GM18502 (cell line): ENCODE measurements around the gene ANTXR2.

Experiments
- ATAC-seq: cut with Tn5 transposase; IDR thresholded peaks from one replicate; pipeline ENCODE4 v1.9.1; 2021; ENCODE audit warnings: mild to moderate bottlenecking; ENCODE audit not compliant: unreplicated experiment, poor library complexity

Gene ANTXR2

DNA sequence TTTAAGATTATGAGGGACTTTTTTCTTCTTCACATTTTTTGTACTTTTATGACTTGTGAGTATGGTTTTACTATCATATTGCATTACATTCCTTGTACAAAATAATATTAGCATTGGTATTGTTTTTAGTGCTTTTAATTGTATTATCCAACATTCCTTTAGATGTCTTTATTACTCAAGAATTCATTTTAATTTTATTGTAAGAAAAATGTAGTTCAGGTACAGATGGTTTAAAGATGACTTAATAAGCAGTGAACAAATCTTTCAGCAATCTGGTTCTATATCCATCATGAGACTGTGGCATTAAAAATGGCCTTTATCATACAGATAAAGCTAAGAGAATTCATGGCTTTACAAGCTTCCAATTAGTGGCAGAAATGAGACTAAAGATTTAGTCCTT is 191.6 kb downstream of the ANTXR2 start:
- ATAC-seq = no peak

DNA sequence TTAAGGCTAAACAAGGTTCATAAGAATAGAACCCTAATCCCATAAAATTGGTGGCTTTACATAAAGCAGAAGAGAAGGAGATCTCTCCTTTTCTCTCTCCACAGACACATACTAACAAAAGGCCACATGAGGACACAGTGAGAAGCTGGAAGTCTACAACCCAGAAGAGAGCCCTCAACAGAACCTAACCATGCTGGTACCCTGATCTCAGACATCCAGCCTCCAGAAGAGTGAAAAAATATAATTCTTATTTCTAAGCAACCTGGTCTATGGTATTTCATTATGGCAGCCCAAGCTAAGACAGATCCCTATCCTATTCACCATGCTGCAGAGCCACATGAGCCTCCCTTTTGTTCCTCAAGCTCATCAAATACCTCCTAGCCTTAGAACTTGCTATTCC is 195.5 kb downstream of the ANTXR2 start:
- ATAC-seq = no peak

DNA sequence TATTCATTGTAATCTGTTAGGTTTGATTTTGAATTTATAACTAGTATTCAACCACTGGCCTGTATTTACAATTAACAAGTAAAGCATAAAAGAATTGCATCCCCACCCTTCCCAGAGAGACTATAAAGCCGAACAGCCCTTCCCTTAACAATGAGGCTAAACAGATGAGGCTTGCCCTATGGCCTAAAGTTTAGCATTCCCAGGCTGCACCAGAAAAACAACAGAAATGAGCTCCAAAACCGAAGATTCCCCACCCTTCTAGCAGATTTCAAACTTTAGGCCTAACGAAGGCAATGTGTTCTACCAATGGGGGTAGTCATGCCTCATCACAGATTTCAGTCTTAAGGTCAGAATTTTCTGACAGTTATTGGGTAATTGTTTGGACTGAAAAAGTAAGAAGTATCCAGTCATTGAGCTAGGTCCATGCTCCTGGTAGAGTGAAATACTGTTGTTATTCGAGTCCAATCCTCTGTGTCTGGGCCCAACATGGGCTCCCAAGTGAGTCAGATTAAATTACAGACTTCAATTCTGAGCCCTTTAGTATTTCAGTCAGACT is 197.6 kb downstream of the ANTXR2 start:
- ATAC-seq = no peak

DNA sequence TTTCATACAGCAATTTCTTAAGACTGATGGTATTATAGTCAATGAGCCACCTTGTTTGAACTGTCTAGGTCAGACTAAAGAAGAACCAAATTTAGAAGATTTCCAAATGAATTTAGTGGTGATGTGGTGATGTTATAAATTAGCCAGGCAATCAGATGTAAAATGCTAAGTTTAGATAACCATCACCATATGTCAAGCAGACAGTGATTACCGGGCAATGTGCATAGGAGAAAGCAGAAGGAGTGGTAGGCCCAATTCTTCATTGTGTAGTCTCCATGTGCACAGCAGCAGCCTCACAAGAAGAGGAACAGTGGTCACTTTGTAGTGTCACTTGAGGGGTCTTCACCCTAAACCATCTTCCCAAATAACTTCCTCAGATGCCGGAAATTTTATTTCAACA is 198.8 kb downstream of the ANTXR2 start:
- no peak for ATAC-seq

DNA sequence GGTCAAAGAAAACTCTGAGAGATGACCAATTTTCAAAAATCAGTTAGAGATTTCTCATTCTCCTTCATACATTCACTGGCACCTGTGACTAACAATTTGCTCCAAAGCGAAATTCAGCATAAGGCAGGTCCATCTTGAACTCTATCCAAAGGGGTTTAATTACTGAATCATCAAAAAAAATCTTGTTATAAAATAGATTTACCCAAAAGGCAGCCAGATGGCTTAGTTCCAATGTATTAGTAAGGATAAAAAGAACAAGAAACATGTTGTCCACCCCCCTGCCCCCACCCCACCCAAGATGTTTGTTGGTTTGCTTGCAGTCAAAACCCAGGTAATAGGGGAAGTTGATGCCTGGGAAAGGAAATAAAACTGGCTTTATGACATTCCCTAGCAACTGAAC is 200.3 kb downstream of the ANTXR2 start:
- ATAC-seq = no peak

DNA sequence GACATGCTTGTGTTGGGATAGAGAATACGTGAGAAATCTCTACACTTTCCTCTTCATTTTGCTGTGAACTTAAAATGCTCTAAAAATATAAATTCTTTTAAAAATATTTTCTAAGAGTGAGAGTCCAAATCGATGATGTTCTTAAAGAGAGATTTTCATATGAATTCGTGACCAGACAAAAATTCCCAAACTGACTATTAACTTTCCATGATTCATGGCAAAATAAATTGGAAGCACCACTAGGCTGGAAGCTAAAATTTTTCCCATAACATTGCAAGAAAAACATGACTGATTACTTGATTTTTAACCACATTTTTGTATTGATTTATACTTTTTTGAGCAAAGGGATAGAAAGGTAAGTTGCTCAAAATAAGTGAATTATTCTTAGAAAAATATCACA is 201.1 kb downstream of the ANTXR2 start:
- ATAC-seq = no peak

DNA sequence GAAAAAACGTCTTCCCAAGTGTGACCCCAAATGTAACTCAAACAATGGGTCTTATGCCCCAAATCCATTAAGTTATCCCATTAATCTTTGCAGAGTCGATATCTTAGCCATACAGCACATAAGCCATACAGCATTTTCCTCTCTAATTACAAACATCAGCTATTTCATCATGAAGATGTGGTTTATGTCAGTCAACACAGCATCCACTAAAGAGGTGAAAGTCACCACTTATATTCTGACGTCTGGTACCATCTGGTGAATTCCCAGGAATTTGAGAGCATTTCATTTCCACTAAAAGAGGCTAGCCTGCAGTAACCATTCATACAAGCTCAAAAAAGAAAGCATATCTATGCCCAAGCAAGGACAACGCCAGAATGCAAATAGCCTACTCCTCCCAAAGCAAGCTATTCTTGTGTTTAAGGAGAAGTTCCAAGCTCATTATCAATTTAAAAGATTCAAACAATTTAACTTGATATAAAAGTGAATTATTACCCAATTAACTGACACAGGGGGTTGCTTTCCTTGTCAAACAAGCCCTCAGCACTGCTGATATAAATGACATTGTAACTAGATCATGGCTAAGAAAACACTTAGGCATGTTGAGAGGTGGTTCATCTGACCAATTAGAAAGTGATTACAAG is 203.3 kb downstream of the ANTXR2 start:
- no peak for ATAC-seq

DNA sequence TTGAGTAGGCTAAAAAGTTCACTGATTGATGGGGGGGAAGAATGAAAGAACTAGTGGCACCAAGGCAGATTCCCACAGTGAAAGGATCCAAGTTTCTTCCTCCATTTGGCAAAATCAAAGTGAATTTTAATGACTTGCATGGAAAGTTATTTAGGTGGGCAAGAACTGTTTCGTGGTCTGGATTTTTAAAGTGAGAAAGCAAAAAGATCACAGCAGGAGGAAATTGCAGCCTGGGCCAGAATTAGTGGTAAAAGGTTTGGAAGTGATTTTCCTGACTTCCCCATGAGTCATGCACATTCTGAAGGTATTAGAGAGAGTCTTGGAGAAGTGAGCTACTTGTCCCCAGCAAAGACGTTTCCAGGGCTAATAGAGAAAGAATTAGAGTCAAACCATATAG is 207.8 kb downstream of the ANTXR2 start:
- ATAC-seq = no peak

DNA sequence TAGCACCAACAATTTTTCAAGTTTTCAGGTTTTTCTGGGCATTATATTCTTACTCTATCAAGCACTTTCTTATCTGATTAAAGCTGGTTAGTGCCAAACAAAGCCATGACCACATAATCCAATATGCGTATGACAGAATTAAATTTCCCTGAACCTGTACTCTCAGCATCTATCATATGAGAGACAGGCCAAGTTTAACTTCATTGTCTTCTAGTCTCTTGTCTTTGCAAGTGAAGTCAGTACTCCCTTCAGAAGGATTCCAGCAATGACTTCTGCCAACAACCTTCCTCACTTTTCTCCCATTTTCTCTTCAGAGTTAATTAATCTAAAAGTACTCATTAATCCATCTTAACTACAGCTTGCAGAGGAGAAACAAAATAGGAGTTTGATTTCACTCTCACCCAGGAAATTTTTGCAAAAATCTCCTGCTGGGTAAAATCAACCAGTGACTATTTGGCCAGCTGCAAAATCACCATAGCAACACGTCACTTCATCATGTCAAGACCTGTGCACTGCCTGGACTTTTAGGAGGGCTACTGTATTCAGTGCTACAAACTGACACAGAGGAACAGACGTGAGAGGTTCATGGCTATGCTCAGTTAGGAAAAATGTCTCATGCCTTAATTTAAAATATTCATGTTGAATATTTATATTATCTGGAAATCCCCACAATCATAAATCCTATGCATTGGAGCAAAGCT is 208.4 kb downstream of the ANTXR2 start:
- no peak for ATAC-seq

DNA sequence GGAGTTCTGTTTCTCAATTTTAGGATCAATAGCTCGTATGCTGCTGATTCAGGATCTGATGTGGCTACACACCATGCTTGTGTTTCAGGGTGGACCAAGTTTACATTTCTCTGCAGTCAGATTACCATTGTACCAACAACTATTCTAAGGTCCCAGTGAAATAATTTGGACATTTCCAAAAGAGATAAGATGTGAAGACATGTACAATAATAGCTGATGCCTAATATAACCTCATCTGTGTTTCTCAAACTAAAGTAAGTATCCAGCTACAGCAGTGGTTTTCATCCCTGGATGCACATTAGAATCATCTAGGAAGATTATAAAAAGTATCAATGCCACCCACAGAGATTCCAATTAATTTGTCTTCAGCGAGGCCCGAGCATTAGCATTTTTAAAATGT is 209.7 kb downstream of the ANTXR2 start:
- ATAC-seq = no peak

DNA sequence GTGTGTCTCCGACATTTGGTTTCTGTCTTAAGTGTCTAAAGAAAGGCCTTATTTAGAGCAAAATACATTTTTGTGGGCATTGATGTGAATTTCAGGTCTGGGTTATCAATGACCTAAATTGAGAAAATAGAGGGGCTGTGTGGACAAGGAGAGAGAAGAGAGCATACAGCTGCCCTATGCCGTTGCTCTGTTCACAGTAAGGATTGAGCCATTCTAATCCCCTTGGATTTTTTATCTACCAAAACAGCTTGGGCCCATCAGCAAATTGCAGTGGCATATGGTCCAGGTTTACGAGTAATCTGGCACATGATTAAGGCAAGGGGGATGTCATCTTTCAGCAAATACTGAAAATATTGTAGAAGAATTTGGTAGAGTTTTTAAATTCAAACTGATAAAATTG is 210.2 kb downstream of the ANTXR2 start:
- ATAC-seq = no peak

DNA sequence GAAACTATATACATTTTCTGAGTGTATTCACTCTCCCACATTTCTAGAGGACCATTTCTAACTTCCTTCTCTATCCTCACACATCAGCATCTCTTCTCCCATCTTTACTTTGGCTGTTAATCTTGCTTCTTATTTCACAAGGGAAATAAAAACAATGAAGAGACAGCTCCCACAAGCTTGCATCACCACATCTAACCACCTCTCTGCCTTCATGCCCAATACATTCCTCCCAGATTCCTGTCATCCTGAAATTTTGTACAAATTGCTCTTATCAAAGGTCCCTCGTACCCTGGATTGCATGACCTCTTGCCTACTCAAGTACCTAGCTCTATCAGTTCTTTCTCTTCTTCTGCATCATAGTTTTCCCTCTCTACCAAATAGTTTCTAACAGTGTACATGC is 215.2 kb downstream of the ANTXR2 start:
- ATAC-seq = no peak

DNA sequence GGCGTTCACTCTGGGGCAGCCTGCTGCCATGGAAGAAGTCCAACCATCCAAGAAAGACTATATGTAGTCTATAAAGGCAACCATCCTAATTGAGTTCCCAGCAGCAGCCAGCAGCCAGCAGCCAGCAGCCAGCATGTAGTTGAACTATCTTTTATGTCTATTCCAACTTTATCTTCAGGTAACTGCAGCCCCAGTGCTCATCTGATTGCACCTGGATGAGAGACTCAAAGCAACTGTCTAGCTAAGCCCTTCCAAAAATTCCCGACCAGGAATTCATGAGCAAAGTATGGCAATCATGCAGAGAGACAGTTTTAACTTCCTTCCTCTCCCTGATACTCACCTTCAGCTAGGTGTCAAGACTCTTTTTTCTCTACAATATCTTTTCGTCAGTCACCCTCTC is 216.8 kb downstream of the ANTXR2 start:
- no peak for ATAC-seq

DNA sequence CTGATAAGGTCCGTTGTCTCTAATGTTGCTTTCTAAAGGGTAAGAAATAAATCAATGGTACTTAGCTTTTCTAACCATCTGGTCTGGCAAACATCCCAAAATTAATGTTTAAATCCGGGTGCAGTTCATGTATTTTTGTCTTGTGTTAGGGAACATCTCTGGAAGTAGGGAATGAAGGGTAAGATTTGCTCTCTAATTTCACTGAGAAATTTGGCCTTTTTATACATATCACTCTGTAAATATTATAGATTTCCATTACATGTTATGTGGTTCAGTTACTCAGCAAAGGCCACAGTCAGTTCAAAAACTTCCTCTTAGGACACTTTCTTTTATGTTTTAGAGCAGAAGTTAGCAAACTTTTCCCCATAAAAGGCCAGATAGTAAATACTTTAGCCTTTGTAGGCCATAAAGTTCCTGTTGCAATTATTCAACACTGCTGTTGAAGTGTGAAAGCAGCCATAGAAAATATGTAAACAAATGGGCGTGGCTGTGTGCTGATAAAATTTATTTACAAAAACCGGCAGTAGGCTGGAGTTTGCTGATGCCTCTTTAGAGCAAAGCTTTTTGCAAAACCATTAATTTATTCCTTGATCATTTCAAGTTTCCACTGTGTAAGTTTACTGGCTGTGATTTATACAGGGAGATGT is 218.1 kb downstream of the ANTXR2 start:
- ATAC-seq = no peak

DNA sequence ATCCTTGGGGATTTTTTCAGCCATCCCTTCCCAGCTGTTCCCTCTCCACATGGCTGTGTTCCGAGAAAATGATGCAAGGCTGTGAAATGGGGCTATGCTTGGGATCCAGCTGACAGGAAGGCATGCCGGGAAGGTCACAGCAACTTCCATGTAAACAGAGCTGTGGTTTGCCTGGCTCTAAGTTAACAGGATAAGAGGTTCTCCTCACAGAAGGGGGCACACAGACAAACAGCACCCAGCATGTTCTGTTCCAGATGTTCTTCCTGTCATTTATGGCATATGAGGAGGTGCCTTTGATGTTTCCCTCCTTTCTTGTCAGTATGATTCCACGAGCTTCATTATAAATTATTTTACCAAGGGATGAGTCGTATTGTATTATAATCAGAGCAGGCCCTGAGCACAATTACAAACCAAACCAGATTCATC is 220.7 kb downstream of the ANTXR2 start:
- ATAC-seq = no peak

DNA sequence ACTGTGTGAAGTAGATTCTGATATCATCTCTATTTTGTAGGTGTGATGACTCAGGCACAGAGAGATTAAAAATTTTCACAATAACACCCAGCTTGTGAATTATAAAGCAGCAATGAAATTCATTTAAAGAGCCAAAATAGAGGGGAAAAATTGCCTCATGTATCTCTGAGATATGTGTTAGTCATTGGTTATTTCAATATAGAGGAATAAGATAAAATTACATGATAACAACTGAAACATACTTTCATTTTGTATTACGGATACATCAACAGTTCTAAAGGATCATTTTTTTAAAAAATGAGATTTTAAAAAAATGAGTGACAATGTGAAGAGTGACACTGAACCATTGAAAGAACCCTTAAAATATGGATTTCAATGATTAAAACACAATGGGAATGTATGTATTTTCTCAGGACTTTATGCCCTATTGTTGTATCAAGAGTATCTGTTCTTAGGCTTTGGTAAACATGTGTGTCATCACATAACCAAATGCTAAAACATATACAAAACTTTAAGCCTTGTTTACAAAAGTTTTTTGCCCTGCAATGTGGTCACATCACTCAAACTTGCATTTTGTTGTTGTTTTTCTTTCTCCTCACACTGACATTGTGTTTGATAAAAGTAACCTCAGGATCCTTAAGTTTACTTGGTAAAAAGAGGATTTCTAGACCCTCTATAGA is 221.3 kb downstream of the ANTXR2 start:
- ATAC-seq = no peak
